Muscle of leg (tissue), 11 donors: ENCODE data around the gene NKD1. TPM values are rescaled to one million over a fixed set of nuclear protein-coding genes. Genes with fewer than 3 reads are reported as not detected.

Experiments used
- DNase-seq: peaks from one replicate; pipeline ENCODE4 v3.0.0; 2013
- H3K27ac ChIP-seq: one replicate; pipeline ENCODE4 v1.5.1; 2013; ENCODE audit warnings: mild to moderate bottlenecking, low read length, control low read depth
- H3K27me3 ChIP-seq: one replicate; pipeline ENCODE4 v1.6.1; 2013; ENCODE audit warnings: low read length; ENCODE audit not compliant: control insufficient read depth, insufficient read depth
- H3K36me3 ChIP-seq: one replicate; pipeline ENCODE4 v1.6.1; 2013; ENCODE audit warnings: low read length; ENCODE audit not compliant: control insufficient read depth, insufficient read depth
- H3K4me1 ChIP-seq: one replicate; pipeline ENCODE4 v1.6.1; 2013; ENCODE audit warnings: low read length; ENCODE audit not compliant: control insufficient read depth, insufficient read depth
- H3K4me3 ChIP-seq: one replicate; pipeline ENCODE4 v1.5.1; 2013; ENCODE audit warnings: low read length, control low read depth
- H3K9me3 ChIP-seq: replicated peaks from 2 replicates; pipeline ENCODE4 v1.6.1; 2013; ENCODE audit warnings: low read depth, low read length; ENCODE audit not compliant: control insufficient read depth
- WGBS: methylation state at CpG from one replicate; pipeline ENCODE4 v1.1.5; 2013; ENCODE audit warnings: missing lambda C conversion rate; ENCODE audit not compliant: insufficient coverage; 5-methylcytosine and 5-hydroxymethylcytosine counted together
- polyA plus RNA-seq, 8 donors: library from polyadenylated mRNA; unstranded; fragments of 120-200 nt; gene quantifications; one replicate each; pipeline versions ENCODE4 v1.2.1 to v1.2.3, GENCODE V29; 2013; ENCODE audit warnings: inconsistent platforms in 1 of 8, low replicate concordance in 1 of 8; ENCODE audit not compliant: insufficient read length in 8 of 8, insufficient read depth in 1 of 8
- total RNA-seq: library from RNA; stranded (reverse); fragments of 120-200 nt; gene quantifications from one replicate; pipeline ENCODE4 v1.2.4, GENCODE V29; 2013

NKD1 gene
- total and polyA plus RNA-seq, 9 donors: 2.8 to 7.7 (median 4.5) TPM

- Histone ChIP-seq H3K36me3 (no peaks in the 10 kb centered on the region), H3K27me3 (peaks cover 8% of the 10 kb centered on the region), H3K4me1 (peaks cover 62% of the 10 kb centered on the region), H3K4me3 (no peak overlapping the region), H3K27ac (no peak overlapping the region), H3K9me3 (no peaks in the 10 kb centered on the region)
- DNase-seq: peak; percentile 65
- WGBS: 58% methylated on average over 2 of the region's 11 CpGs
These were observed 68.9 kb downstream of the NKD1 start for GRCh38 chr16:50616883-50617645.

- no peak for DNase-seq
- no peak overlapping the region for H3K27ac ChIP-seq
- peaks cover 58% of the 10 kb centered on the region for H3K4me1 ChIP-seq
- no peak overlapping the region for H3K4me3 ChIP-seq
- peaks cover 6% of the 10 kb centered on the region for H3K27me3 ChIP-seq
- WGBS: 89% methylated on average over 1 of the region's 2 CpGs
- no peaks in the 10 kb centered on the region for H3K36me3 ChIP-seq
- H3K9me3 ChIP-seq: no peaks in the 10 kb centered on the region
These were observed 69.5 kb downstream of the NKD1 start for GRCh38 chr16:50617646-50618184.

- 71% methylated on average over 6 of the region's 12 CpGs for WGBS
- no peak for DNase-seq
- H3K27ac ChIP-seq: no peak overlapping the region
These were observed 70.2 kb downstream of the NKD1 start for GRCh38 chr16:50618238-50618918.

GRCh38 chr16:50619702-50620491 lies 71.7 kb downstream of the NKD1 start:
- H3K27ac ChIP-seq: no peak overlapping the region
- no peak for DNase-seq
- H3K27me3 ChIP-seq: peaks cover 2% of the 10 kb centered on the region
- H3K4me1 ChIP-seq: peaks cover 49% of the 10 kb centered on the region
- no peaks in the 10 kb centered on the region for H3K36me3 ChIP-seq
- 88% methylated on average over 6 of the region's 10 CpGs for WGBS
- no peaks in the 10 kb centered on the region for H3K9me3 ChIP-seq
- H3K4me3 ChIP-seq: no peak overlapping the region

More at GRCh38 chr16:50618238-50618918, 70.2 kb downstream of the NKD1 start:
- peaks cover 52% of the 10 kb centered on the region for H3K4me1 ChIP-seq
- H3K27me3 ChIP-seq: peaks cover 2% of the 10 kb centered on the region
- H3K36me3 ChIP-seq: no peaks in the 10 kb centered on the region
- no peaks in the 10 kb centered on the region for H3K9me3 ChIP-seq
- no peak overlapping the region for H3K4me3 ChIP-seq

- Histone ChIP-seq H3K4me3 (no peak overlapping the region), H3K27ac (no peak overlapping the region), H3K36me3 (no peaks in the 10 kb centered on the region), H3K9me3 (no peaks in the 10 kb centered on the region), H3K27me3 (peaks cover 2% of the 10 kb centered on the region), H3K4me1 (peaks cover 40% of the 10 kb centered on the region)
- no peak for DNase-seq
- WGBS: 90% methylated on average over 7 of the region's 11 CpGs
These were observed 72.7 kb downstream of the NKD1 start for GRCh38 chr16:50620646-50621451.

- WGBS: 94% methylated on average over 9 of the region's 9 CpGs
- DNase-seq: no peak
- Histone ChIP-seq H3K27me3 (peaks cover 2% of the 10 kb centered on the region), H3K27ac (no peak overlapping the region), H3K4me3 (no peak overlapping the region), H3K4me1 (peaks cover 37% of the 10 kb centered on the region), H3K9me3 (no peaks in the 10 kb centered on the region), H3K36me3 (no peaks in the 10 kb centered on the region)
These were observed 73.2 kb downstream of the NKD1 start for GRCh38 chr16:50621452-50621792.

GRCh38 chr16:50622029-50622428 lies 73.8 kb downstream of the NKD1 start:
- WGBS: 91% methylated on average over 7 of the region's 7 CpGs
- no peak for DNase-seq
- H3K4me3 ChIP-seq: no peak overlapping the region
- H3K36me3 ChIP-seq: no peaks in the 10 kb centered on the region
- H3K9me3 ChIP-seq: no peaks in the 10 kb centered on the region
- H3K4me1 ChIP-seq: peaks cover 37% of the 10 kb centered on the region
- peaks cover 2% of the 10 kb centered on the region for H3K27me3 ChIP-seq
- no peak overlapping the region for H3K27ac ChIP-seq

- WGBS: 93% methylated on average over 7 of the region's 16 CpGs
- Histone ChIP-seq H3K36me3 (no peaks in the 10 kb centered on the region), H3K27me3 (peaks cover 2% of the 10 kb centered on the region), H3K4me3 (no peak overlapping the region), H3K9me3 (no peaks in the 10 kb centered on the region), H3K27ac (no peak overlapping the region), H3K4me1 (peaks cover 37% of the 10 kb centered on the region)
- no peak for DNase-seq
These were observed 74.6 kb downstream of the NKD1 start for GRCh38 chr16:50622643-50623369.

- Histone ChIP-seq H3K9me3 (no peaks in the 10 kb centered on the region), H3K4me3 (no peak overlapping the region), H3K27ac (no peak overlapping the region), H3K36me3 (no peaks in the 10 kb centered on the region), H3K4me1 (peaks cover 30% of the 10 kb centered on the region), H3K27me3 (peaks cover 2% of the 10 kb centered on the region)
- 83% methylated on average over 3 of the region's 8 CpGs for WGBS
- no peak for DNase-seq
These were observed 76.3 kb downstream of the NKD1 start for GRCh38 chr16:50624449-50624970.
